Endothelial cell of umbilical vein (primary cell): ENCODE data around the gene TBC1D10B.
A peak's percentile ranks its signal among the peaks of the same experiment; 100 is the strongest.

Source experiments
- EZH2 ChIP-seq: IDR thresholded peaks from 2 replicates; pipeline ENCODE4 v1.6.1; 2012; ENCODE audit warnings: borderline replicate concordance, low read depth, mild to moderate bottlenecking, moderate library complexity, low read length, inconsistent platforms; ENCODE audit not compliant: severe bottlenecking
- FOS ChIP-seq: IDR thresholded peaks from 2 replicates; pipeline ENCODE4 v1.6.1; 2011; ENCODE audit warnings: mild to moderate bottlenecking, low read length, moderate library complexity, borderline replicate concordance; ENCODE audit not compliant: insufficient read depth
- MYC ChIP-seq: IDR thresholded peaks from one replicate; pipeline ENCODE4 v1.6.1; 2011; ENCODE audit warnings: mild to moderate bottlenecking, low read depth, low read length
- POLR2A ChIP-seq: IDR thresholded peaks from 2 replicates; pipeline ENCODE4 v1.6.1; 2012; ENCODE audit warnings: low read depth, mild to moderate bottlenecking, control low read depth, low read length
- POLR2AphosphoS5 ChIP-seq: IDR thresholded peaks from 2 replicates; pipeline ENCODE4 v1.6.1; 2012; ENCODE audit warnings: low read depth, mild to moderate bottlenecking, control low read depth, low read length, moderate library complexity; ENCODE audit not compliant: insufficient read depth
- TF ChIP-seq, protein P1 (sequence below), 2 donors: IDR thresholded peaks; 1 replicate in 1 of 2; 2 replicates in 1 of 2; pipeline ENCODE4 v1.5.1; 2011; ENCODE audit warnings: low read length in 2 of 2, mild to moderate bottlenecking in 2 of 2, moderate library complexity in 2 of 2, control low read depth in 1 of 2, inconsistent platforms in 1 of 2, low read depth in 1 of 2; ENCODE audit not compliant: insufficient read depth in 1 of 2; ENCODE audit errors: extremely low read depth in 1 of 2
- TF ChIP-seq, protein P2 (sequence below): IDR thresholded peaks from 2 replicates; pipeline ENCODE4 v1.6.1; 2011; ENCODE audit not compliant: insufficient read depth, insufficient read length

DNA sequence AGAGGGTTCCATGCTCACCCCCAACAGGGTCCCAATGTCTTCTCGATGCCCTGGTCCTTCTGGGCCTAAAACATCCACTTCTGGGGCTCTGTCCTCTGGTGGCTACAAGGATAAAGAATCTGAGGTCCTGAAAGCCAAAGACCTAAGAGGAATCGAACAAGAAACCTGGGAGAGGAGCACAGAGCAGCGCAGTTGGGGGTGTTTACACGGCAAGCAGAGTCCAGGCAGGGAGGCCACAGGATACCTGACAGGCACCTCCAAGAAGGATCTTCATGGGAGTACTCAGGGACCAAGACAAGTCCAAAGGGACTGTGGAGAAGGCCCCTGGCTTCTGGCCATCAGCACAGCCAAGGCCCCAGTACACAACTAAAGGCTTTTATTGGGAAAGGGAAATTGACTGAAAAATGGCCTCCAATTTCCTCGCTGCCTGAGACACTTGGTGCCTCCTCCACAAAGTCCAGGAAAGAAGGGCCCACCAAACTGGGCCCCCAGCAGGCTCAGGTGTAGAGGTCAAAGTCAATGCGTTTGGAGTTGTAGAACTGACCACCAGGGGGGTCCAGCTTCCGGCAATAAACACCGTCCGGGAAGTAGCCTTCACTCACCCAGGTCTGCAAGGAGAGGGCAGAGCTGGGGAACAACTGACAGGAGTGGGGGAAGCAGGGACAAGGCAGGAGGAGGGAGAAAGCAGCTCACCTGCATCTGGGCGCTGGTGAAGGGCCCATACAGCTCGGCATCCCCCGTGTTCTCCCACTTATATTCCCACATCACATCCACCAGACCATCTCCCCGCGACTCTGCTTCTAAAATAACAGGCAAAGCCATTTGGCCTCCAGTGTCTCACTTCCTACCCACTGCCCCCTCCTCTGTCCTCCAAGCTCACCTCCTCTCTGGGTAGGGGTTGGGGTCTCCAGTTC lies 17.5 kb downstream of the TBC1D10B start:
- TF ChIP-seq POLR2A (no peak), EZH2 (no peak), POLR2AphosphoS5 (no peak), FOS (no peak), MYC (no peak)
- TF ChIP-seq, protein P1, sequence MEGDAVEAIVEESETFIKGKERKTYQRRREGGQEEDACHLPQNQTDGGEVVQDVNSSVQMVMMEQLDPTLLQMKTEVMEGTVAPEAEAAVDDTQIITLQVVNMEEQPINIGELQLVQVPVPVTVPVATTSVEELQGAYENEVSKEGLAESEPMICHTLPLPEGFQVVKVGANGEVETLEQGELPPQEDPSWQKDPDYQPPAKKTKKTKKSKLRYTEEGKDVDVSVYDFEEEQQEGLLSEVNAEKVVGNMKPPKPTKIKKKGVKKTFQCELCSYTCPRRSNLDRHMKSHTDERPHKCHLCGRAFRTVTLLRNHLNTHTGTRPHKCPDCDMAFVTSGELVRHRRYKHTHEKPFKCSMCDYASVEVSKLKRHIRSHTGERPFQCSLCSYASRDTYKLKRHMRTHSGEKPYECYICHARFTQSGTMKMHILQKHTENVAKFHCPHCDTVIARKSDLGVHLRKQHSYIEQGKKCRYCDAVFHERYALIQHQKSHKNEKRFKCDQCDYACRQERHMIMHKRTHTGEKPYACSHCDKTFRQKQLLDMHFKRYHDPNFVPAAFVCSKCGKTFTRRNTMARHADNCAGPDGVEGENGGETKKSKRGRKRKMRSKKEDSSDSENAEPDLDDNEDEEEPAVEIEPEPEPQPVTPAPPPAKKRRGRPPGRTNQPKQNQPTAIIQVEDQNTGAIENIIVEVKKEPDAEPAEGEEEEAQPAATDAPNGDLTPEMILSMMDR (IDR thresholded peaks at IDR 0.05; ENCODE audit: extremely low read depth in 1 of 2, insufficient read depth in 1 of 2, low read depth in 1 of 2, low read length in 2 of 2) = peak; percentile 17 to 31
- TF ChIP-seq, protein P2, sequence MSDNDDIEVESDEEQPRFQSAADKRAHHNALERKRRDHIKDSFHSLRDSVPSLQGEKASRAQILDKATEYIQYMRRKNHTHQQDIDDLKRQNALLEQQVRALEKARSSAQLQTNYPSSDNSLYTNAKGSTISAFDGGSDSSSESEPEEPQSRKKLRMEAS = no peak
